ENCODE results near the gene MYO9A. TPM values are rescaled to one million over a fixed set of nuclear protein-coding genes. Genes with fewer than 3 reads are reported as not detected.

Gene MYO9A
- total and polyA plus RNA-seq, 3 donors from 2014 or later, result 68.9 to 126 (median 103) TPM

DNA sequence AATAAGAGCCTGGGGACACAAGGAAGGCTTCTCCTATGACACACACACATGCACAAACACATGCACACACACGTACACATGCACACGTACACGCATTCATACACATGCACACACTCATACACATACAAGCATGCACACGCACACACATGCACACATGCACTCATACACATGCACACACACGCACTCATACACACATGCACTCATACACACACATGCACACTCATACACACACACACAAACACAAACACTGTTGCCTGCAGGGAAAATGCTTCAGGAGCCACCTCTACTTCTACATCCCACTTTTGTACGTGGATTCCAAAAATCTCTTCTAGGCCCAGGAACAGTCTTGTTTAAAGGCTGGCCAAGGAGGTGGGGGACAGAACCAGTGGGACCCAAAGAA lies 328.3 kb downstream of the MYO9A start:
- Histone ChIP-seq H3K27ac (no peak overlapping the region), H3K4me1 (no peaks in the 10 kb centered on the region), H3K36me3 (ENCODE audit: low read depth, missing control alignments) (no peaks in the 10 kb centered on the region), H3K27me3 (no peaks in the 10 kb centered on the region), H3K4me3 (no peak overlapping the region), H3K9me3 (no peaks in the 10 kb centered on the region)
- no peak for DNase-seq
- TF ChIP-seq, protein P1, sequence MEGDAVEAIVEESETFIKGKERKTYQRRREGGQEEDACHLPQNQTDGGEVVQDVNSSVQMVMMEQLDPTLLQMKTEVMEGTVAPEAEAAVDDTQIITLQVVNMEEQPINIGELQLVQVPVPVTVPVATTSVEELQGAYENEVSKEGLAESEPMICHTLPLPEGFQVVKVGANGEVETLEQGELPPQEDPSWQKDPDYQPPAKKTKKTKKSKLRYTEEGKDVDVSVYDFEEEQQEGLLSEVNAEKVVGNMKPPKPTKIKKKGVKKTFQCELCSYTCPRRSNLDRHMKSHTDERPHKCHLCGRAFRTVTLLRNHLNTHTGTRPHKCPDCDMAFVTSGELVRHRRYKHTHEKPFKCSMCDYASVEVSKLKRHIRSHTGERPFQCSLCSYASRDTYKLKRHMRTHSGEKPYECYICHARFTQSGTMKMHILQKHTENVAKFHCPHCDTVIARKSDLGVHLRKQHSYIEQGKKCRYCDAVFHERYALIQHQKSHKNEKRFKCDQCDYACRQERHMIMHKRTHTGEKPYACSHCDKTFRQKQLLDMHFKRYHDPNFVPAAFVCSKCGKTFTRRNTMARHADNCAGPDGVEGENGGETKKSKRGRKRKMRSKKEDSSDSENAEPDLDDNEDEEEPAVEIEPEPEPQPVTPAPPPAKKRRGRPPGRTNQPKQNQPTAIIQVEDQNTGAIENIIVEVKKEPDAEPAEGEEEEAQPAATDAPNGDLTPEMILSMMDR (IDR thresholded peaks at IDR 0.05), result no peak
- TF ChIP-seq POLR2A (IDR thresholded peaks at IDR 0.05), result no peak
- intact Hi-C loops (cut with DNase I; ENCODE audit: low total_unique reads), result no loop called here
- WGBS, 2 donors, result 93 to 96% methylated on average over 6 of the region's 6 CpGs

DNA sequence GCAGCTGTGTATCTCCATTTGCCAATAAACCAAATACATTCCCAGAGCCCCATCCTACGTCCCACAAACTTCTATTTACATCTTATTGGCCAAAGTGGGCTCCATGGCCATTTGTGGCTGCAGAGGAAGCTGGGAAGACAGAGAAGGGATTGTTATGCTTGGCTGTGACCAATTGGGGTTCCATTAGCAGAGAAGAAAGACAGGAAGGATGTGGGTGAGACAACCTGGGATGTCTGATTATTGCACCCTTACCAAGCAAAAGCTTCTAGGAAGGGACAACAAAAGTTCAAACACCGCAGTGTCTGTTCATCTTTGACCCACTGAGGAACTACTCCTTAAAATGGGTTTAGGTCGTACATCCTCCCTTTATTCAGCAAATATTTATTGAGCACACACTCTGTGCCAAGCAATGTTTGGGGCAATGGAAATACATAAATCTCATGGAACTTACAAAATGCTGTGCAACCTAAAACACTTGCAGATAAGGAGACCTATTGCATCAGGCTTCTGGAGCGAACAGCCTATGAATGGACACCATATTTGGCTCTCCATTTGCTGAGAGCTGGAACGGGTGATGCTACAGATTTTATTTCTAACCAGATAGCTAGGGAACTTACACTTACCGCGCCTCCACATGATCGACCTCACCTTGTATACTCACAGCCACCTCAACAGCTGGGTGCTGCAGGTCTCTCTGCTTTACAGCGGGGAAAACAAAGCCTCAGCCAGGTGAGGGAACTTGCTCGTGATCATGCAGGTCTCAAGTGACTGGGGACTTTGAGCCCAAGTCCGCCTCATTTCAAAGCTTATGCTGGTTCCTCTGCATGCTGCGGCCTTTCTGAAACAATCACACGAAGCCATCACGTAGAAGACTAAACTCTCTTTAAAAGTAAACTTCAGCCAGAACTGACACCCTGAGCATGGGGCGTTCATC lies 329.0 kb downstream of the MYO9A start:
- intact Hi-C loops (cut with DNase I; ENCODE audit: low total_unique reads), result no loop called here
- no peak overlapping the region for H3K27ac ChIP-seq
- no peaks in the 10 kb centered on the region for H3K27me3 ChIP-seq
- no peaks in the 10 kb centered on the region for H3K9me3 ChIP-seq
- no peaks in the 10 kb centered on the region for H3K4me1 ChIP-seq
- WGBS, 2 donors, result 90 to 91% methylated on average over 15 of the region's 15 CpGs
- no peaks in the 10 kb centered on the region for H3K36me3 ChIP-seq (ENCODE audit: low read depth, missing control alignments)
- no peak overlapping the region for H3K4me3 ChIP-seq
- DNase-seq, result no peak
- TF ChIP-seq POLR2A (IDR thresholded peaks at IDR 0.05), result no peak
- TF ChIP-seq, protein P1 (IDR thresholded peaks at IDR 0.05), result no peak

DNA sequence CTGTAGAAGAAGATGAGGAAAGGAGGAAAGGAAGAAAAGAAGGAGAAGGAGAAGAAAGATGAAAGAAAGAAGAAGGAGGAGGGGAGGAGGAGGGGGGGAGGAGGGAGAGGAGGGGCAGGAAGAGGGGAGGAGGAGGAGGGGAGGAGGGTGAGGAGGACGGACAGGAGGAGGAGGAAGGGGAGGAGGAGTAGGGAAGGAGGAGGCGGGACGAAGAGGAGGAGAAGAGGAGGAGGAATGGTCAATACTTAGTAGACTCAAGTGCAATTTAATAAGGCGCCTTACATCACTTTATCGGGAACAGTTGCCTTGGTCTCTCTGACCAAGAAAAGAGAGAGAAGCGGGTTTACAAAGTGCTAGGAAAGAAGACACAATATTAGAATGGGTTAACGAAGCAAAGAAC lies 331.3 kb downstream of the MYO9A start:
- Histone ChIP-seq H3K36me3 (ENCODE audit: low read depth, missing control alignments) (no peaks in the 10 kb centered on the region), H3K9me3 (no peaks in the 10 kb centered on the region), H3K4me3 (no peak overlapping the region), H3K27me3 (no peaks in the 10 kb centered on the region), H3K27ac (no peak overlapping the region), H3K4me1 (no peaks in the 10 kb centered on the region)
- intact Hi-C loops (cut with DNase I; ENCODE audit: low total_unique reads), result no loop called here
- no peak for TF ChIP-seq POLR2A (IDR thresholded peaks at IDR 0.05)
- TF ChIP-seq, protein P1 (IDR thresholded peaks at IDR 0.05), result no peak
- DNase-seq, result no peak
- WGBS, 2 donors, result 93 to 94% methylated on average over 7 of the region's 7 CpGs

DNA sequence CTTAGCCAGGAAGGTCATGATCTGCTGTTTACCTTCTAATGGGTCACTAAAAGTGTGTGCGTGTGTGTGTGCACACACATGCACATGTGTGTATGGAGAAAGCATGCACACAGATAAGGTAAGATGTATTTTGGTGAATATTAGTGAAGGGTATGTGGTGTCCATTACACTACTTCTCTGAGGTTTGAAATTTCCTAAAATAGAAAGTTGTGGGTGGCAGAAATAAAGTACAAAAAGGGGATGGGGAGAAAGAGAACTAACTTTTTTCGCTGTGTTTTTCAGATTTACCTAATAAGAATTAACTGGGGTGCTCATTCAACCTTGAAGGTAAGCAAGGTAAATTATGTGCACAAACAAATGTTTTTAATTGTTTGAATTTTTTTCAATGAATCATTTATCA lies 332.0 kb downstream of the MYO9A start:
- no peak overlapping the region for H3K27ac ChIP-seq
- intact Hi-C loops (cut with DNase I; ENCODE audit: low total_unique reads), result no loop called here
- no peak for DNase-seq
- H3K4me3 ChIP-seq, result no peak overlapping the region
- H3K27me3 ChIP-seq, result no peaks in the 10 kb centered on the region
- TF ChIP-seq POLR2A (IDR thresholded peaks at IDR 0.05), result no peak
- TF ChIP-seq, protein P1 (IDR thresholded peaks at IDR 0.05), result no peak
- 84 to 86% methylated on average over 2 of the region's 2 CpGs for WGBS, 2 donors
- no peaks in the 10 kb centered on the region for H3K9me3 ChIP-seq
- no peaks in the 10 kb centered on the region for H3K36me3 ChIP-seq (ENCODE audit: low read depth, missing control alignments)
- H3K4me1 ChIP-seq, result no peaks in the 10 kb centered on the region

DNA sequence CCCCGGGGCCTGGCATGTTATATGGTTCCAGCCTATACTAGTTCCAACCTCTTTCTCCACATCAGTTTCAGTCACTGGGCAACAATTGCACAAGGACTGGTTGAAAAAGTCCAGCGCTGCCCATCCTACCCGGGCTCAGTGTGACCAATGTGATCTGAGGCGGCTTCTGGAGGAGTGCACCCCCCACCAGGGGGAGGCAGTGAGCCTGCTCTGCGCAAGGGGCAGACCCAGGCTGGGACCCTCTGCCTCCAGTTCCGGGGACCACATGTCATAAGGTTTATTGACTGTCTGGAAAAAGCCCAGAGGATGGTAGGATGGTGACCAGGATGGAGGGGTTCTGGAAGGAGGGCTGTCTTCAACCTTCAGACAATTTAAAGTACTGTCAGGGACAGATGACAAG lies 333.2 kb downstream of the MYO9A start:
- Histone ChIP-seq H3K9me3 (no peaks in the 10 kb centered on the region), H3K36me3 (ENCODE audit: low read depth, missing control alignments) (no peaks in the 10 kb centered on the region), H3K4me3 (no peak overlapping the region), H3K27ac (no peak overlapping the region), H3K27me3 (no peaks in the 10 kb centered on the region), H3K4me1 (peaks cover 8% of the 10 kb centered on the region)
- 64 to 75% methylated on average over 5 to 6 of the region's 6 CpGs for whole genome bisulfite sequencing, 2 donors
- no peak for DNase-seq
- TF ChIP-seq POLR2A (IDR thresholded peaks at IDR 0.05), result no peak
- TF ChIP-seq, protein P1 (IDR thresholded peaks at IDR 0.05), result no peak
- intact Hi-C loops (cut with DNase I; ENCODE audit: low total_unique reads), result no loop called here
